Measurements from ENCODE around the gene ECT2L. TPM values are rescaled to one million over a fixed set of nuclear protein-coding genes. Genes with fewer than 3 reads are reported as not detected.

Gene ECT2L
- total and polyA plus RNA-seq, 7 experiments from 2014 or later, result 0.13 to 0.27 (median 0.15) TPM; not detected in 4

GRCh38 chr6:138844192-138844591 is 48.3 kb downstream of the ECT2L start:
- Mint-ChIP-seq H3K4me1 (peaks cover 0 to 1% (median 0%) of the 10 kb centered on the region in 7 donors), H3K9me3 (peaks cover 0 to 7% (median 0%) of the 10 kb centered on the region in 11 donors), H3K4me3 (no peak overlapping the region), H3K27me3 (peaks cover 0 to 2% (median 0%) of the 10 kb centered on the region in 5 donors), H3K36me3 (peaks cover 0 to 5% (median 0%) of the 10 kb centered on the region in 5 donors), H3K27ac (no peak overlapping the region)
- H3K27me3 ChIP-seq (ENCODE audit: control insufficient read depth in 2 of 2, insufficient read depth in 2 of 2, low read length in 2 of 2), result no peaks in the 10 kb centered on the region
- intact Hi-C loops (cut with micrococcal nuclease), result no loop called here
- ChIA-PET POLR2A (no interaction called here), CTCF (no interaction called here)
- DNase-seq (no peak), ATAC-seq (no peak)
- no peaks in the 10 kb centered on the region for H3K9me3 ChIP-seq (ENCODE audit: control insufficient read depth in 2 of 3, low read length in 3 of 3)
- no peaks in the 10 kb centered on the region for H3K4me1 ChIP-seq (ENCODE audit: control insufficient read depth in 2 of 2, insufficient read depth in 2 of 2, low read length in 2 of 2)
- no peak overlapping the region for H3K4me3 ChIP-seq (ENCODE audit: low read length)
- no peaks in the 10 kb centered on the region for H3K36me3 ChIP-seq (ENCODE audit: control insufficient read depth in 2 of 3, insufficient read depth in 3 of 3, low read length in 3 of 3)
- no peak overlapping the region for H3K27ac ChIP-seq (ENCODE audit: low read depth, low read length)

GRCh38 chr6:138847884-138848283 is 52.0 kb downstream of the ECT2L start:
- Mint-ChIP-seq H3K9me3 (peaks cover 0 to 3% (median 0%) of the 10 kb centered on the region in 11 donors), H3K27me3 (peaks cover 0 to 5% (median 0%) of the 10 kb centered on the region in 5 donors), H3K36me3 (no peaks in the 10 kb centered on the region), H3K4me3 (no peak overlapping the region), H3K27ac (no peak overlapping the region), H3K4me1 (peaks cover 0 to 1% (median 0%) of the 10 kb centered on the region in 7 donors)
- Histone ChIP-seq H3K36me3 (ENCODE audit: control insufficient read depth in 2 of 3, insufficient read depth in 3 of 3, low read length in 3 of 3) (no peaks in the 10 kb centered on the region), H3K27ac (ENCODE audit: low read depth, low read length) (no peak overlapping the region), H3K4me3 (ENCODE audit: low read length) (no peak overlapping the region), H3K27me3 (ENCODE audit: control insufficient read depth in 2 of 2, insufficient read depth in 2 of 2, low read length in 2 of 2) (no peaks in the 10 kb centered on the region), H3K9me3 (ENCODE audit: control insufficient read depth in 2 of 3, low read length in 3 of 3) (no peaks in the 10 kb centered on the region), H3K4me1 (ENCODE audit: control insufficient read depth in 2 of 2, insufficient read depth in 2 of 2, low read length in 2 of 2) (no peaks in the 10 kb centered on the region)
- DNase-seq (no peak), ATAC-seq (no peak)
- POLR2A ChIA-PET, result no interaction called here
- CTCF ChIA-PET, result no interaction called here
- intact Hi-C loops (cut with micrococcal nuclease), result no loop called here

GRCh38 chr6:138848461-138848860 is 52.6 kb downstream of the ECT2L start:
- Mint-ChIP-seq H3K27me3 (peaks cover 0 to 5% (median 0%) of the 10 kb centered on the region in 5 donors), H3K36me3 (no peaks in the 10 kb centered on the region), H3K4me1 (no peaks in the 10 kb centered on the region), H3K9me3 (peaks cover 0 to 3% (median 0%) of the 10 kb centered on the region in 11 donors), H3K27ac (no peak overlapping the region), H3K4me3 (no peak overlapping the region)
- ChIA-PET POLR2A (no interaction called here), CTCF (no interaction called here)
- ATAC-seq (no peak), DNase-seq (no peak)
- no peak overlapping the region for H3K4me3 ChIP-seq (ENCODE audit: low read length)
- H3K4me1 ChIP-seq (ENCODE audit: control insufficient read depth in 2 of 2, insufficient read depth in 2 of 2, low read length in 2 of 2), result no peaks in the 10 kb centered on the region
- intact Hi-C loops (cut with micrococcal nuclease), result no loop called here
- H3K27ac ChIP-seq (ENCODE audit: low read depth, low read length), result no peak overlapping the region
- H3K9me3 ChIP-seq (ENCODE audit: control insufficient read depth in 2 of 3, low read length in 3 of 3), result no peaks in the 10 kb centered on the region
- no peaks in the 10 kb centered on the region for H3K36me3 ChIP-seq (ENCODE audit: control insufficient read depth in 2 of 3, insufficient read depth in 3 of 3, low read length in 3 of 3)
- no peaks in the 10 kb centered on the region for H3K27me3 ChIP-seq (ENCODE audit: control insufficient read depth in 2 of 2, insufficient read depth in 2 of 2, low read length in 2 of 2)

DNA sequence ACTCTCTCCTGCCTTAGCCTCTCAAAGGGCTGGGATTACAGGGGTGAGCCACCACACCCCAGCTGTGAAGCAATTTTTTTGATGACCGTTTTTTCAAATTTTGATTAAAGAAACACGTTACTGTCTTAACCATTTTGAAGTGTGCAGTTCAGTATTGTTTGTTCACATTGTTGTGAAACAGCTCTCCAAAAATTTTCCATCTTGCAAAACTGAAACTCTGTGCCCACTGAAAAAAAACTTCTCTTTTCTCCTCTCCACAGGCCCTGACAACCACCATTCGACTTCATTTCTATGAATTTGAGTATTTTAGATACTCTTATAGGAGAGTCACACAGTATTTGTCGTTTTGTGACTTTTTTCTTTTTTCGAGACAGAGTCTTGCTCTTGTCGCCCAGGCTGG is 53.9 kb downstream of the ECT2L start:
- no peaks in the 10 kb centered on the region for H3K4me1 Mint-ChIP-seq
- no peaks in the 10 kb centered on the region for H3K36me3 Mint-ChIP-seq
- H3K36me3 ChIP-seq (ENCODE audit: control insufficient read depth in 2 of 3, insufficient read depth in 3 of 3, low read length in 3 of 3), result no peaks in the 10 kb centered on the region
- peaks cover 0 to 5% (median 0%) of the 10 kb centered on the region in 5 donors for H3K27me3 Mint-ChIP-seq
- no peak for DNase-seq
- POLR2A ChIA-PET, result no interaction called here
- intact Hi-C loops (cut with micrococcal nuclease), result no loop called here
- H3K4me1 ChIP-seq (ENCODE audit: control insufficient read depth in 2 of 2, insufficient read depth in 2 of 2, low read length in 2 of 2), result no peaks in the 10 kb centered on the region
- H3K27me3 ChIP-seq (ENCODE audit: control insufficient read depth in 2 of 2, insufficient read depth in 2 of 2, low read length in 2 of 2), result no peaks in the 10 kb centered on the region
- ATAC-seq, result no peak
- CTCF ChIA-PET, result no interaction called here
- H3K27ac ChIP-seq (ENCODE audit: low read depth, low read length), result no peak overlapping the region
- no peak overlapping the region for H3K27ac Mint-ChIP-seq
- peaks cover 0 to 3% (median 0%) of the 10 kb centered on the region in 11 donors for H3K9me3 Mint-ChIP-seq
- H3K9me3 ChIP-seq (ENCODE audit: control insufficient read depth in 2 of 3, low read length in 3 of 3), result no peaks in the 10 kb centered on the region
- H3K4me3 Mint-ChIP-seq, result no peak overlapping the region
- H3K4me3 ChIP-seq (ENCODE audit: low read length), result no peak overlapping the region

DNA sequence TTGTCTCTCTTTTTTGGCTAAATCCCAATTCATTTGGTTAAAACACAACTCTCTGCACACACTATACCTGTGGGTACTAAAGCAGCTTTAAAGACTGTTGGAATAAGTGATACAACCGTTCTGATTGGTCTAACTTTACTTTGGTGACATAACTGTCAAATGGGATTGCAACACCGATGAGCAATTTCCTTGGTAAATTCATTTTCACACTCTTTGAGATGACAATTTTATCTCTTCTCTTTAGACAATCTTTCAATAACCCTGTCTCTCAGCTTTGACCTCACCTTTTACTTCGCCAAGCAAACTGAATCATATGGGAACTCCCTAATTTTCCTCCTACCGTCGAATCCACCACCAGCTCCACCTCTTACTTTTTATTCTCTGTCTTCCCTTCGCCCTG is 60.8 kb downstream of the ECT2L start:
- Histone ChIP-seq H3K9me3 (ENCODE audit: control insufficient read depth in 2 of 3, low read length in 3 of 3) (no peaks in the 10 kb centered on the region), H3K4me1 (ENCODE audit: control insufficient read depth in 2 of 2, insufficient read depth in 2 of 2, low read length in 2 of 2) (no peaks in the 10 kb centered on the region), H3K4me3 (ENCODE audit: low read length) (no peak overlapping the region), H3K36me3 (ENCODE audit: control insufficient read depth in 2 of 3, insufficient read depth in 3 of 3, low read length in 3 of 3) (no peaks in the 10 kb centered on the region), H3K27me3 (ENCODE audit: control insufficient read depth in 2 of 2, insufficient read depth in 2 of 2, low read length in 2 of 2) (no peaks in the 10 kb centered on the region), H3K27ac (ENCODE audit: low read depth, low read length) (no peak overlapping the region)
- peaks cover 0 to 7% (median 0%) of the 10 kb centered on the region in 11 donors for H3K9me3 Mint-ChIP-seq
- ChIA-PET CTCF (no interaction called here), POLR2A (no interaction called here)
- ATAC-seq (no peak), DNase-seq (no peak)
- peaks cover 0 to 7% (median 0%) of the 10 kb centered on the region in 5 donors for H3K36me3 Mint-ChIP-seq
- no peak overlapping the region for H3K27ac Mint-ChIP-seq
- intact Hi-C loops (cut with micrococcal nuclease), result no loop called here
- peaks cover 0 to 20% (median 2%) of the 10 kb centered on the region in 5 donors for H3K27me3 Mint-ChIP-seq
- peaks cover 0 to 2% (median 0%) of the 10 kb centered on the region in 7 donors for H3K4me1 Mint-ChIP-seq
- H3K4me3 Mint-ChIP-seq, result no peak overlapping the region

- ChIA-PET CTCF (no interaction called here), POLR2A (no interaction called here)
- Histone ChIP-seq H3K4me3 (ENCODE audit: low read length) (no peak overlapping the region), H3K4me1 (ENCODE audit: control insufficient read depth in 2 of 2, insufficient read depth in 2 of 2, low read length in 2 of 2) (no peaks in the 10 kb centered on the region), H3K27me3 (ENCODE audit: control insufficient read depth in 2 of 2, insufficient read depth in 2 of 2, low read length in 2 of 2) (no peaks in the 10 kb centered on the region), H3K27ac (ENCODE audit: low read depth, low read length) (no peak overlapping the region), H3K9me3 (ENCODE audit: control insufficient read depth in 2 of 3, low read length in 3 of 3) (no peaks in the 10 kb centered on the region), H3K36me3 (ENCODE audit: control insufficient read depth in 2 of 3, insufficient read depth in 3 of 3, low read length in 3 of 3) (no peaks in the 10 kb centered on the region)
- Mint-ChIP-seq H3K27me3 (peaks cover 2 to 20% (median 9%) of the 10 kb centered on the region in 5 donors), H3K9me3 (peaks cover 0 to 7% (median 0%) of the 10 kb centered on the region in 11 donors), H3K27ac (no peak overlapping the region), H3K4me3 (no peak overlapping the region), H3K36me3 (peaks cover 0 to 7% (median 0%) of the 10 kb centered on the region in 5 donors), H3K4me1 (peaks cover 0 to 2% (median 0%) of the 10 kb centered on the region in 7 donors)
- ATAC-seq, result no peak
- DNase-seq, result no peak
- intact Hi-C loops (cut with micrococcal nuclease), result no loop called here
Measured at GRCh38 chr6:138857775-138858174, 61.9 kb downstream of the ECT2L start.

- Histone ChIP-seq H3K4me1 (ENCODE audit: control insufficient read depth in 2 of 2, insufficient read depth in 2 of 2, low read length in 2 of 2) (no peaks in the 10 kb centered on the region), H3K9me3 (ENCODE audit: control insufficient read depth in 2 of 3, low read length in 3 of 3) (no peaks in the 10 kb centered on the region), H3K27me3 (ENCODE audit: control insufficient read depth in 2 of 2, insufficient read depth in 2 of 2, low read length in 2 of 2) (no peaks in the 10 kb centered on the region), H3K27ac (ENCODE audit: low read depth, low read length) (no peak overlapping the region), H3K36me3 (ENCODE audit: control insufficient read depth in 2 of 3, insufficient read depth in 3 of 3, low read length in 3 of 3) (no peaks in the 10 kb centered on the region), H3K4me3 (ENCODE audit: low read length) (no peak overlapping the region)
- peaks cover 0 to 15% (median 11%) of the 10 kb centered on the region in 5 donors for H3K27me3 Mint-ChIP-seq
- intact Hi-C loops (cut with micrococcal nuclease), result no loop called here
- no peak for DNase-seq
- peaks cover 0 to 3% (median 0%) of the 10 kb centered on the region in 11 donors for H3K9me3 Mint-ChIP-seq
- no peak for ATAC-seq
- CTCF ChIA-PET, result no interaction called here
- H3K27ac Mint-ChIP-seq, result no peak overlapping the region
- no peak overlapping the region for H3K4me3 Mint-ChIP-seq
- POLR2A ChIA-PET, result interaction anchor here (0.8 kb wide), 1 partner anchor 306 kb away, joined by 3 read pairs; no protein-coding TSS in a partner anchor
- peaks cover 0 to 4% (median 0%) of the 10 kb centered on the region in 5 donors for H3K36me3 Mint-ChIP-seq
- H3K4me1 Mint-ChIP-seq, result peaks cover 0 to 2% (median 0%) of the 10 kb centered on the region in 7 donors
Measured at GRCh38 chr6:138862456-138862855, 66.6 kb downstream of the ECT2L start.
